ENCODE measurements around the gene NGDN.

- TF ChIP-seq CEBPB (IDR thresholded peaks at IDR 0.05; ENCODE audit: low read depth) (no peak), POLR2A (IDR thresholded peaks at IDR 0.05; ENCODE audit: borderline replicate concordance, extremely low read depth, insufficient read depth, insufficient read length) (no peak), SIN3A (IDR thresholded peaks at IDR 0.05; ENCODE audit: low read depth) (no peak), EZH2 (IDR thresholded peaks at IDR 0.05) (no peak), EZH2phosphoT487 (IDR thresholded peaks at IDR 0.05; ENCODE audit: borderline replicate concordance) (no peak), ZNF274 (IDR thresholded peaks at IDR 0.05; ENCODE audit: low read depth, low read length) (no peak)
- TF ChIP-seq, protein P1, sequence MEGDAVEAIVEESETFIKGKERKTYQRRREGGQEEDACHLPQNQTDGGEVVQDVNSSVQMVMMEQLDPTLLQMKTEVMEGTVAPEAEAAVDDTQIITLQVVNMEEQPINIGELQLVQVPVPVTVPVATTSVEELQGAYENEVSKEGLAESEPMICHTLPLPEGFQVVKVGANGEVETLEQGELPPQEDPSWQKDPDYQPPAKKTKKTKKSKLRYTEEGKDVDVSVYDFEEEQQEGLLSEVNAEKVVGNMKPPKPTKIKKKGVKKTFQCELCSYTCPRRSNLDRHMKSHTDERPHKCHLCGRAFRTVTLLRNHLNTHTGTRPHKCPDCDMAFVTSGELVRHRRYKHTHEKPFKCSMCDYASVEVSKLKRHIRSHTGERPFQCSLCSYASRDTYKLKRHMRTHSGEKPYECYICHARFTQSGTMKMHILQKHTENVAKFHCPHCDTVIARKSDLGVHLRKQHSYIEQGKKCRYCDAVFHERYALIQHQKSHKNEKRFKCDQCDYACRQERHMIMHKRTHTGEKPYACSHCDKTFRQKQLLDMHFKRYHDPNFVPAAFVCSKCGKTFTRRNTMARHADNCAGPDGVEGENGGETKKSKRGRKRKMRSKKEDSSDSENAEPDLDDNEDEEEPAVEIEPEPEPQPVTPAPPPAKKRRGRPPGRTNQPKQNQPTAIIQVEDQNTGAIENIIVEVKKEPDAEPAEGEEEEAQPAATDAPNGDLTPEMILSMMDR (IDR thresholded peaks at IDR 0.05 in 2 of 3, conservative IDR thresholded peaks at IDR 0.05 in 1 of 3; ENCODE audit: borderline replicate concordance in 1 of 3, insufficient read depth in 1 of 3, low read depth in 2 of 3, low read length in 2 of 3), result no peak
- TF ChIP-seq, protein P2, sequence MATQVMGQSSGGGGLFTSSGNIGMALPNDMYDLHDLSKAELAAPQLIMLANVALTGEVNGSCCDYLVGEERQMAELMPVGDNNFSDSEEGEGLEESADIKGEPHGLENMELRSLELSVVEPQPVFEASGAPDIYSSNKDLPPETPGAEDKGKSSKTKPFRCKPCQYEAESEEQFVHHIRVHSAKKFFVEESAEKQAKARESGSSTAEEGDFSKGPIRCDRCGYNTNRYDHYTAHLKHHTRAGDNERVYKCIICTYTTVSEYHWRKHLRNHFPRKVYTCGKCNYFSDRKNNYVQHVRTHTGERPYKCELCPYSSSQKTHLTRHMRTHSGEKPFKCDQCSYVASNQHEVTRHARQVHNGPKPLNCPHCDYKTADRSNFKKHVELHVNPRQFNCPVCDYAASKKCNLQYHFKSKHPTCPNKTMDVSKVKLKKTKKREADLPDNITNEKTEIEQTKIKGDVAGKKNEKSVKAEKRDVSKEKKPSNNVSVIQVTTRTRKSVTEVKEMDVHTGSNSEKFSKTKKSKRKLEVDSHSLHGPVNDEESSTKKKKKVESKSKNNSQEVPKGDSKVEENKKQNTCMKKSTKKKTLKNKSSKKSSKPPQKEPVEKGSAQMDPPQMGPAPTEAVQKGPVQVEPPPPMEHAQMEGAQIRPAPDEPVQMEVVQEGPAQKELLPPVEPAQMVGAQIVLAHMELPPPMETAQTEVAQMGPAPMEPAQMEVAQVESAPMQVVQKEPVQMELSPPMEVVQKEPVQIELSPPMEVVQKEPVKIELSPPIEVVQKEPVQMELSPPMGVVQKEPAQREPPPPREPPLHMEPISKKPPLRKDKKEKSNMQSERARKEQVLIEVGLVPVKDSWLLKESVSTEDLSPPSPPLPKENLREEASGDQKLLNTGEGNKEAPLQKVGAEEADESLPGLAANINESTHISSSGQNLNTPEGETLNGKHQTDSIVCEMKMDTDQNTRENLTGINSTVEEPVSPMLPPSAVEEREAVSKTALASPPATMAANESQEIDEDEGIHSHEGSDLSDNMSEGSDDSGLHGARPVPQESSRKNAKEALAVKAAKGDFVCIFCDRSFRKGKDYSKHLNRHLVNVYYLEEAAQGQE (IDR thresholded peaks at IDR 0.05; ENCODE audit: low read depth), result no peak
- TF ChIP-seq, protein P3, sequence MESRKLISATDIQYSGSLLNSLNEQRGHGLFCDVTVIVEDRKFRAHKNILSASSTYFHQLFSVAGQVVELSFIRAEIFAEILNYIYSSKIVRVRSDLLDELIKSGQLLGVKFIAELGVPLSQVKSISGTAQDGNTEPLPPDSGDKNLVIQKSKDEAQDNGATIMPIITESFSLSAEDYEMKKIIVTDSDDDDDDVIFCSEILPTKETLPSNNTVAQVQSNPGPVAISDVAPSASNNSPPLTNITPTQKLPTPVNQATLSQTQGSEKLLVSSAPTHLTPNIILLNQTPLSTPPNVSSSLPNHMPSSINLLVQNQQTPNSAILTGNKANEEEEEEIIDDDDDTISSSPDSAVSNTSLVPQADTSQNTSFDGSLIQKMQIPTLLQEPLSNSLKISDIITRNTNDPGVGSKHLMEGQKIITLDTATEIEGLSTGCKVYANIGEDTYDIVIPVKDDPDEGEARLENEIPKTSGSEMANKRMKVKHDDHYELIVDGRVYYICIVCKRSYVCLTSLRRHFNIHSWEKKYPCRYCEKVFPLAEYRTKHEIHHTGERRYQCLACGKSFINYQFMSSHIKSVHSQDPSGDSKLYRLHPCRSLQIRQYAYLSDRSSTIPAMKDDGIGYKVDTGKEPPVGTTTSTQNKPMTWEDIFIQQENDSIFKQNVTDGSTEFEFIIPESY (IDR thresholded peaks at IDR 0.05; ENCODE audit: extremely low read depth, insufficient replicate concordance, low read length), result no peak
Observed at GRCh38 chr14:23425169-23425568, 44.3 kb upstream of the NGDN start.

All from HCT116 (cell line).